GM18498 (cell line): ENCODE data around the gene SNIP1.
"Not testable (repeated sequence)": the region's sequence is repeated elsewhere in the genome, so short reads cannot be mapped to it uniquely, and the experiment has no call there.

Source experiments
- ATAC-seq: cut with Tn5 transposase; IDR thresholded peaks from one replicate; pipeline ENCODE4 v1.9.1; 2021; ENCODE audit warnings: mild to moderate bottlenecking, moderate library complexity; ENCODE audit not compliant: unreplicated experiment

The SNIP1 gene

DNA sequence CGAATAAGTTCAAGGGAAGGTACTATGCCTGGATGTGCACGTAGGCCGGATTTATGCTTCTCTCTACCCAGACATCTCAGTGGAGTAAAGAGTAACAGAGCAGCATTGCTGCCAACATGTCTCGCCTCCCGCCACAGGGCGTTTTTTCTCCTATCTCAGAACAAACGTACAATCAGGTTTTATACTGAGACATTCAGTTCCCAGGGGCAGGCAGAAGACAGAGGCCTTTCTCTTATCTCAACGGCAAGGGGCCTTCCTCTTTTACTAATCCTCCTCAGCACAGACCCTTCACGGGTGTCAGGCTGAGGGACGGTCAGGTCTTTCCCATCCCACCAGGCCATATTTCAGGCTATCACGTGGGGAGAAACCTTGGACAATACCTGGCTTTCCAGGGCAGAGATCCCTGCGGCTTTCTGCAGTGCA, 5.9 kb upstream of the SNIP1 start:
- ATAC-seq, result not testable (repeated sequence)

DNA sequence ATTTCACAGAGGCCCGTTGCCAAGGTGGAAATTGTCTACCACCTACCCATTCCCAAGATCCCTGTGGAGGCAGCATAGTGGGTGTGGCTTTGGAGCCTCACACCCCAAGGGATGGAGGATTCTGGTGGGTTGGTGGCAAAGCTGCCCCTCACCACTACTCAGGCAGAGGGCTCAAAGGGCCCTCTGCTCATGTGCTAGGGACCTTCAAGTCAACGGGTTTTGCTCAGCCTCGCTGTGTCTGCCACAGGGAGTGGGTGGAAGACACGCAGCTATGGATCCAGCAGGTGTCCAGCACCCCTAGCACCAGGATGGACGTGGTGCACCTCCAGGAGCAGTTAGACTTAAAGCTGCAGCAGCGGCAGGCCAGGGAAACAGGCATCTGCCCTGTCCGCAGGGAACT, 5.0 kb upstream of the SNIP1 start:
- ATAC-seq, result no peak

DNA sequence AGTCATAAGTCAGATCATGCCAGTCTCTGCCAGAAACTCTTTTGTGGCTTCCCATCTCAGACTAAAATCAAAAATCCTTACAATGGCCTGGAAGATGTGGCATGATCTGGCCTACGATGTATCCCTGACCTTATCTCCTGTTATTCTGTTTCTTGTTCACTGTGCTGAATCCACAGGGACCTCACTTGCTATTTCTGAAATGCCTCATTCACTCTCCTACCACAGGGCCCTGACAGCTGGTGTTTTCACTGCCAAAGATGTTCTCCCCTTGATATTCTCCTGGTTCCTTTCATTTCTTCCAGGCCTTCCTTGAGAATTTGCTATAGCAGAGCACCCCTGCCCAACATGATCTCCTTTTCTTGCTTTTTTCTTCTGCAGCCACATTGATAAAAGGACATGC, 4.3 kb upstream of the SNIP1 start:
- ATAC-seq, result no peak

DNA sequence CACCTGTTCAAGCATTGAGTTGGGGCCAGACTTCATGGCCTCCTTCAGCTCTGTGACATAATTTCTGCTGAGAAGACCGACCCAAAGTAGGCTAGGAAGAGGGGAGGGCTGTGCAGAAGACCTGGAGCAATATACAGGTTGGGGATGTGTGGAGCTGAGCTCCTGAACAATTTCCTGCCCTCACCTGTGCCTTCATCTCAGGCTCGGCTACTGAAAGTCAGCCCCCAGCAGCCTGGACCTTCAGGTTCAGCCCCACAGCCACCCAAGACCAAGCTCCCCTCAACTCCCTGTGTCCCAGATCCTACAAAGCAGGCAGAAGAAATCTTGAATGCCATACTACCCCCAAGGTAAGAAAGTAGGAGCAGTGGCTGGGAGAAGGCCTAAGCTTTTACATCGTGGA, 3.3 kb upstream of the SNIP1 start:
- ATAC-seq, result no peak

DNA sequence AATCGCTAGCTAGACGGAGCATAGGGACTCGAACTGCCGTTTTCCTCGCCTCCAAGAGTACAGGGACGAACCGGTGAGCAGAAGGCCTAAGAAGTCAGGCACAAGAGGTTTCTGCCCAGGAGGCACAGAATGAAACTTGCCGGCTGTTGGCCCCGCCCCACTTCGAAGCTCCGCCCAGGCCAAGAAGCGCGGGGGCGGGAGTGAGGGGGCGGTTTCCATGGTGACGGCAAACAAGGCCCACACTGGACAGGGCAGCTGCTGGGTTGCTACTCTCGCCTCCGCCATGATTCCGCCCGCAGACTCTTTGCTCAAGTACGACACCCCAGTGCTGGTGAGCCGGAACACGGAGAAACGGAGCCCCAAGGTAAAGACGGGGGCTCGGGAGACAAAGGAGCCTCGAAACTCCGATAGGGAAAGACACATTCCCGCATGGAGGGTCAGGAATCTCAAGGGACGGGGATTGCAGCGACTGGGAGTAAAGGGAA, 2.7 kb upstream of the SNIP1 start, which contains the start of gene DNALI1:
Gene DNALI1 (plus strand): TSS at position 229 of the 485 bp plus-strand sequence. CDS start 55 bp downstream, at position 284.
- no peak for ATAC-seq

DNA sequence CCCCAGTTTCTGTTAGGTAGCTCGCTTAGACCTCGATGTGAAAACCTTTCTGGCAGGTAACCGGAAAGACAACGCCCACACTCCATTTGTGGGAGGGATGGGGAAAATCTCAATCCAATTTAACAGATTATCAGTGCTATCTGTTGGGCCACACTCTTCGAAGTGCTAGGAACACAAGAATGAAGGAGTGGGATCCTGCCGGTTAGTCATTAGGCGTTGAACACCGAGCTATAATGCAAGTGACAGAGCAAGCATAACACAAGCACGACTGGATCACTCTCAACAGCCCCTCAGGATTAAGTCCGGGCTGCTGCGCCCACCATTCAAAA, 531 bp downstream of the SNIP1 start:
- no peak for ATAC-seq

DNA sequence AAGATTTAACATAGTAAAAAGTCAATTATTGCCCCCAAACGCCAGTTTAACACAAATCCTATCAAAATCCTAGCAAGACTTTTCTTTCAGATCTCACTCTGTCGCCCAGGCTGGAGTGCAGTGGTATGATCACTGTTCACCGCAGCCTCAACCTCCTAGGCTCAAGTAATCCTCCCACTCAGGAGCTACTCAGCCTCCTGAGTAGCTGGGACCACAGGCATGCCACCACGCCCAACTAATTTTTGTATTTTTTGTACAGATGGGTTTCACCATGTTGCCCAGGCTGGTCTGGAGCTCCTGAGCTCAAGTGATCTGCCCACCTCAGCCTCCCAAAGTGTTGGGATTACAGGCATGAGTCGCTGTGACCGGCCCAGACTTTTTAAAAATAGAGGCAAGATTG, 4.8 kb downstream of the SNIP1 start:
- no peak for ATAC-seq

DNA sequence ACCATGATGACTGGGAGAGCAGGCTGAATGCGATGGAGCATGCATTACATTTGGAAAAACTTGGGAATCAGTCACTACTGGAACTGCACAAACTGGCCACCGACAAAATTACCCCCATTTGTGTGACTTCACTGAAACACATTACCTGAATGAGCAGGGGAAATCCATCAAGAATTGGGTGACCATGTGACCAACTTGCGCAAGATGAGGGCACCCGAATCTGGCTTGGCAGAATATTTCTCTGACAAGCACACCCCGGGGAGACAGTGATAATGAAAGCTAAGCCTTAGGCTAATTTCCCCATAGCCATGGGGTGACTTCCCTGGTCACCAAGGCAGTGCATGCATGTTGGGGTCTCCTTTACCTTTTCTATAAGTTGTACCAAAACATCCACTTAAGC, 9.1 kb downstream of the SNIP1 start:
- no peak for ATAC-seq

DNA sequence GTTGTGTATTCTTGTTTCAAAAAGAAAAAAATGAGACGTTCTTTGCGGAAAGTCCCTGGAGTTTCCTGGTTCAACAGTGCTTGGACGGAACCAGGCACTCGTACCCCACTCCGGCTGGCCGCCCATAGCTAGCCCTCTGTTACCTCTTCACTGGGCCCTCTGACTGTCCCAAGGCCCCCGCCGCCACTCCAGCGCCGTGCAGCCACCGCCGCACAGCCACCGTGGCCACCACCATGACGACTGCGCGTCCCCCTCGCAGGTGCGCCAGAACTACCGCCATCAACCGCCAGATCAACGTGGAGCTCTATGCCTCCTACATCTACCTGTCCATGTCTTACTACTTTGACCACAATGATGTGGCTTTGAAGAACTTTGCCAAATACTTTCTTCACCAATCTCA, 9.6 kb downstream of the SNIP1 start:
- ATAC-seq, result no peak

DNA sequence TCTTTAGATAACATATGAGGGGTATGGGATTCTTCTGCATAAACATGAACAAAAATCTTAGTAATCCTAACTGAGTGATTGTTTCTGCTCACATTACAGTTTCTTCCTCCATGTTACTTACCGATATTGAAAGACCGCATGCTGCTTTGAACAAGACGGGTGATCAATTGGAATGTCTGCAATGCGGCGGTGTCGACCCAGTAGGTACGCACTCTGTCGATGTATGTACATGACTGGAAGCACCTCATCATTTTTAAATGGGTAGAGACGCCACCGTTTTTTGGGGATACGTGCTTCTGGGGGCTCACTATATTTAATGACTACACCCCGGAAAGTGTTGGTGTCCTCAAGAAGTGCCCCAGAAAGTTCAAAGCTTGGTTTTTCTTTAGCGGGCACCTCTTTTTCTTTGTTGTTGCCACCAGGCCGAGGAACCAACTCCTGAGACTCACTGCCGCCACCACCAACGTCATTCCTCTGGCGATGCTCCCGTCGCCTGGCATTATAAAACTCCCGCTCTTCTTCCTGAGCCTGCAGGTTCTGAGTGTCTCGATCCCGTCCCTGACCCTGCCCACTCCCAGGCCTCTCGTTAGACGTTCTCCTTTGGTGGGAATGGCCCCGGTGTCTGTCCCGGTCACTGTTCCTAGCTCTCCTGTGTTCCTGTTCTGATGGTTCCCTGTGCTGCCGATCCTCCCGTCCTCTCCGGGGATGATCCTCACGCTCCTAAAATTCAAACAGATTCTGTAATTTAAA, 13.9 kb downstream of the SNIP1 start:
- no peak for ATAC-seq

DNA sequence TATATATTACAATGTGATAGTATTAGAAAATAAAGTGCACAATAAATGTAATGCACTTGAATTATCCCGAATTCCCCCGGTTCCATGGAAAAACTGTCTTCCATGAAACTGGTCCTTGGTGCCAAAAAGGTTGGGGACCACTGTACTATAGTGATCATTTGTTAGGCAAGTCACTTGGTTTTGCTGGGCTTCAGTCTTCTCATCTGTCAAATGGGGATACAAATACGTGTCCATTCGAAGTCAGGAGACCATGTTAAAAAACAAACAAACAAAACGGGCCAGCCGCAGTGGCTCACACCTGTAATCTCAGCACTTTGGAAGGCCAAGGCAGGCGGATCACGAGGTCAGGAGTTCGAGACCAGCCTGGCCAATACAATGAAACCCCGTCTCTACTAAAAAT, 14.9 kb downstream of the SNIP1 start:
- ATAC-seq, result not testable (repeated sequence)

DNA sequence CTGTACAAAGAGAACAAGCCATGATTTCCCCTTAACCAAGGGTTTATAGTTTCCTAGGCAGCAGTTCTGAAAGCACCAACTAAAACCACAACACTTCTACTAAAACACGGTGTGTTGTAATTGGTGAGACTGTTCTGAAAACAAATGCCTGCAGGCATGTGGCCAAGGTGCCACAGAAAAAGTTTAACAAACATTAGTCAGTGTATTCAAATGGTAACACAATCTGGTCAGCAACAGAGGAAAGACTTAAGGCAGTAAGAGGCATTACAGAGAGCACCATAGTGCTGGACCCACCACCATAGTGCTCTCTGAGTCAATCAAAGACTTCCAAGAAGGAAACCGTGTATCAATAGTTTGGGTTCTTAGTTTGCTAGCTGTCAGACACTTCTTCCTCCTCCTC, 16.7 kb downstream of the SNIP1 start:
- ATAC-seq, result no peak

DNA sequence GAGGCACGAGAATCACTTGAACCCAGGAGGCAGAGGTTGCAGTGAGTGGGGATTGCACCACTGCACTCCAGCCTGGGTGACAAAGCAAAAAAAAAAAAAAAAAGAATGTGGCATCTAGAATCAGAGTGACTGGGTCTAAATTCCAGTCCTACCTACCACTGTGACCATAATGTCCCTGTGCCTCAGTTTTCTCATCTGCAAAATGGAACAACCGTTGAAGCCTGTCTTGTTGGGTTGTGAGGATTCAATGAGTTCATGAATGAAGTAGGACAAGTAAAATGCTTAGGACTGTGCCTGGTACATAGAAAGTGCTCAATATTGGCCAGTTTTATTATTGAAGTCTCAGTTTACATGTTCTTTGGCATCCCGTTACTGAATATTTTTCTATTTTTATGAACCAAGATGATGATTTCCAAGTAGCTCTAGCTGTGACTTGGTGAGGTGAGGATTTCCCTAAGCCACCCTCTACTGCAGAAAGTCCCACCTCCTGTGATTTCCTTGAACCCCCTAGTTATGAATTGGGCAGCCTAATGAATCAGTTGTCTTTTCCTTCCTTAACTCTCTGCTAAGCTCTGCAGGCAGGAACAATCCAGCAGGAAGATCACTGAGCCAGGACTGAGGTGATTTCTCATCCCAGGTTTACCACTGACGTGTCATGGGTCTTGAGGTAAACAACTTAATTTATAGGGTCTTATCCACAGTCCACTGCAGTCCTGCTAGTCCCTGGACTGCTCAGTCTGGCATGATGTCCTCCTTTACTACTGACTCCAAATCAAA, 20.6 kb downstream of the SNIP1 start:
- no peak for ATAC-seq

DNA sequence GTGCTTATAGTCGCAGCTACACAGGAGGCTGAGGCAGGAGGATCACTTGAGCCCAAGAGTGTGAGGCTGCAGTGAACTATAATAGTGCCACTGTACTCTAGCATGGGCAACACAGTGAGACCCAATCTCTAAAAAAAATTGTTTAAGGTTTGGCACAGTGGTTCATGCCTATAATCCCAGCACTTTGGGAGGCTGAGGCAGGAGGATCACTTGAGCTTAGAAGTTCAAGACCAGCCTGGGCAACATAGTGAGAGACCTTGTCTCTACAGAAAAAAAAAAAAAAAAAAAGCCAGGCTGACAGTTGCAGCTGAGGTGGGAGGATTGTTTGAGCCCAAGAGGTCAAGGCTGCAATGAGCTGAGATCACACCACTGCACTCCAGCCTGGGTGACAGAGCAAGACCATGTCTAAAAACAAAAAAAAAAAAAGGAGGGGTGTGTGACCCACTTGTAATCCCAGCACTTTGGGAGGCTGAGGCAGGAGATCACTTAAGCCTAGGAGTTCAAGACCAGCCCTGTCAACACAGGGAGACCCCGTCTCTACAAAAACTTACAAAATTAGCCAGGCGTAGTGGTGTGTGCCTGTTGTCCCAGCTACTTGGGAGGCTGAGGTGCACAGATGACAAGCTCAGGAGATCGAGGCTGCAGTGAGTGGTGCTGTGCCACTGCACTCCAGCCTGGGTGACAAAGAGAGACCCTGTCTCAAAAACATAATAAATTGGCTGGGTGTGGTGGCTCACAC, 21.5 kb downstream of the SNIP1 start:
- not testable (repeated sequence) for ATAC-seq

DNA sequence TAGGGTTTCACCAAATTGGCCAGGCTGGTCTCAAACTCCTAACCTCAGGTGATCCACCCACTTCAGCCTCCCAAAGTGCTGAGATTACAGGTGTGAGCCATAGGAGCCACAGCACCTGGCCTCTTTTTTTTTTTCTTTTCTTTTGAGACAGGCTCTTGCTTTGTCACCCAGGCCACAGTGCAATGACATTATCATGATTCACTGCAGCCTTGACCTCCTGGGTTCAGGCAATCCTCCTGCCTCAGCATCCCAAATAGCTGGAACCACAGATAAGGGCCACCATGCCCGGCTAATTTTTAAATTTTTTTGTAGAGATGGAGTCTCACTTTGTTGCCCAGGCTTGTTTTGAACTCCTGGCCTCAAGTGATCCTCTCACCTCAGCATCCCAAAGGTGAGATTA, 24.2 kb downstream of the SNIP1 start:
- not testable (repeated sequence) for ATAC-seq

DNA sequence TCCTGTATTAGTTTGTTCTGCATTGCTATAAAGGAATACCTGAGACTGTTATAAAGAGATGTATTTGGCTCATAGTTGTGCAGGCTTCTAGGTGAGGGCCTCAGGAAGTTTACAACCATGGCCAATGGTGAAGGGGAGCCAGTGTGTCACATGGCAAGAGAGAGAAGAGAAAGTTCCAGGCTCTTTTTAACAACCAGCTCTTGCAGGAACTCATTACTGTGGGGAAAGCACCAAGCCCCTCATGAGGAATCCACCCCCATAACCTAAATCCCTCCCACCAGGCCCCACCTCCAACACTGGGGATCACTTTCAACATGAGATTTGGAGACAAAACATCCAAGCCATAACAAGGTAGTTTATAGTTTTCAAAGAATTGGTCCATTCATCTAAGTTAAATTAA, 34.5 kb downstream of the SNIP1 start:
- ATAC-seq, result no peak

DNA sequence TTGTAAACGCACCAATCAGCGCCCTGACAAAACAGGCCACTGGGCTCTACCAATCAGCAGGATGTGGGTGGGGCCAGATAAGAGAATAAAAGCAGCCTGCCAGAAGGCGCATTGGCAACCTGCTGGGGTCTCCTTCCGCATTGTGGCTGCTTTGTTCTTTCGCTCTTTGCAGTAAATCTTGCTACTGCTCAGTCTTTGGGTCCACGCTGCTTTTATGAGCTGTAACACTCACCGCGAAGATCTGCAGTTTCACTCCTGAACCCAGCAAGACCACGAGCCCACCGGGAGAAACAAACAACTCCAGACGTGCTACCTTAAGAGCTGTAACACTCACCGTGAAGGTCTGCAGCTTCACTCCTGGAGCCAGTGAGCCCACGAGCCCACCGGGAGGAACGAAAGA, 35.2 kb downstream of the SNIP1 start:
- not testable (repeated sequence) for ATAC-seq

DNA sequence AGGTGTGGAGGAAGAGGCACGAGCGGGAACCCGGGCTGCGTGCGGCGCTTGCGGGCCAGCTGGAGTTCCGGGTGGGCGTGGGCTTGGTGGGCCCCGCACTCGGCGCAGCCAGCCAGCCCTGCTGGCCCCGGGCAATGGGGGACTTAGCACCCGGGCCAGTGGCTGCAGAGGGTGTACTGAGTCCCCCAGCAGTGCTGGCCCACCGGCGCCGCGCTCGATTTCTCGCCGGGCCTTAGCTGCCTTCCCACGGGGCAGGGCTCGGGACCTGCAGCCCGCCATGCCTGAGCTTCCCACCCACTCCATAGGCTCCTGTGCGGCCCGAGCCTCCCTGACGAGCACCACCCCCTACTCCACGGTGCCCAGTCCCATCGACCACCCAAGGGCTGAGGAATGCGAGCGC, 35.9 kb downstream of the SNIP1 start:
- ATAC-seq, result not testable (repeated sequence)

DNA sequence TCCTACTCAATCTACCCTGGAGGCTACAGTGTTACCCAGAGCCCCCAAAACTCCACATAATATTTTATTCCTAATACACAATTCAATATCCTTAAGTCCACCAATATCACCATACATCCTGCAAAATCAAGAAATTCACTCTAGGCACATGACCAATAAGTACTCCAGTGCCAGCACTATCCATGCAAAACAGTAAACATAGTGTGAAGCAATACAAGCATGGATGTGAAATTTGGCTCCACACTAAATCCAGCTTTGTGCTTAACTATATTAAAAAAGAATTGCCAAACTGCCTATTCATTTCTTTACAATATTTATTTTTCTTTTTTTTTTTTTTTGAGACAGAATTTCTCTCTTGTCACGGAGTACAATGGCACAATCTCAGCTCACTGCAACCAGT, 36.5 kb downstream of the SNIP1 start:
- ATAC-seq, result no peak

DNA sequence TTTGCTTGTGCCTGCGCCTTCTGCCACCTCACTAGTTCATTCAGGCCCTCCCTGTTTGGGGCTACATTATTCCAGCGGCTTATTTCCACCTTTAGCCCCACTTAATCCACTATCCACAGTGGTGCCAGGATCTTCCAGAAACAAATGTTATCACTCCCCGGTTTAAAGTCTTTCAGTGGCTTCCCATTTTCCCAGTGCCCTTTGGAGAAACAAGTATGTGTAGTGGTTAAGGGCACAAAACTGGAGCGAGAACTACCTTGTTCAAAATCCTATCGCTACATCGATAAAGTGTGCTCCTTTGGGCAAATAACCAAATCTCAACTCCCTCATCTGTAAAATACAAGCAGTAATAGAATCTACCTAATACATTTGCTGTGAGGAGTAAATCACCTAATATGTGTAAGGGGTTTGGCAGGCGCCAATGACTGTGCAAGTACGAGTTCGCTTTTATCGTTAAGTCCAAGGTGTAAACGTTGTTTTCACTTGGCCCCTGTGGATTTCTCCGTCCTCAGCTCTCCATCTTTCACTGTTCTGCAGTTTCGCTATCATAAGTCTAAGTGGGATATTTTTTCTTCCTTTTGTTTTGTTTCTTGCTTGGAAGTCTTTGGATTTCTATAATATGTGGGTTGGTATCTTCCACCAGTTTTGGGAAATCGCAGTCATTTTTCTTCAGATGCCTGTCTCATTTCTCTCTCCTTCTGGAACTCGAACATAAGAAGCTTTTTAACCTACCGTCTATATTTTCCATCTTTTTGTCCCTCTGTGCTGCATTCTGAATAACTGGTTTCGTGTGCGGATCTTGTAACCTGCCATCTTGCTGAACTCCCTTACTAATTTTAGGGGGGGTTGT, 38.7 kb downstream of the SNIP1 start:
- no peak for ATAC-seq
